HG03039 (cell line): ENCODE measurements around the gene DPP6.

Source experiments
- ATAC-seq: cut with Tn5 transposase; IDR thresholded peaks from one replicate; pipeline ENCODE4 v1.9.1; 2021; ENCODE audit warnings: mild to moderate bottlenecking, moderate library complexity; ENCODE audit not compliant: unreplicated experiment

DPP6 gene

GRCh38 chr7:154844955-154845354 is 792.8 kb downstream of the DPP6 start:
- ATAC-seq = no peak

GRCh38 chr7:154848464-154848863 is 796.3 kb downstream of the DPP6 start:
- no peak for ATAC-seq

GRCh38 chr7:154852205-154852604 is 800.0 kb downstream of the DPP6 start:
- no peak for ATAC-seq

- ATAC-seq = no peak
These were observed 801.0 kb downstream of the DPP6 start for GRCh38 chr7:154853063-154853726.

GRCh38 chr7:154853727-154854095 is 801.5 kb downstream of the DPP6 start:
- ATAC-seq = no peak

- no peak for ATAC-seq
These were observed 802.6 kb downstream of the DPP6 start for GRCh38 chr7:154854836-154855235.

- no peak for ATAC-seq
These were observed 803.2 kb downstream of the DPP6 start for GRCh38 chr7:154855366-154855765.

- ATAC-seq = no peak
These were observed 804.5 kb downstream of the DPP6 start for GRCh38 chr7:154856733-154857132.

GRCh38 chr7:154857240-154857639 is 805.0 kb downstream of the DPP6 start:
- no peak for ATAC-seq

GRCh38 chr7:154857728-154858681 is 805.8 kb downstream of the DPP6 start:
- no peak for ATAC-seq

GRCh38 chr7:154858836-154859537 is 806.8 kb downstream of the DPP6 start:
- ATAC-seq = no peak

GRCh38 chr7:154859747-154860620 is 807.8 kb downstream of the DPP6 start:
- no peak for ATAC-seq

- ATAC-seq = no peak
These were observed 808.6 kb downstream of the DPP6 start for GRCh38 chr7:154860621-154861375.

- no peak for ATAC-seq
These were observed 809.4 kb downstream of the DPP6 start for GRCh38 chr7:154861589-154861988.

- ATAC-seq = no peak
These were observed 810.1 kb downstream of the DPP6 start for GRCh38 chr7:154862153-154862791.

- no peak for ATAC-seq
These were observed 811.7 kb downstream of the DPP6 start for GRCh38 chr7:154863766-154864522.

- no peak for ATAC-seq
These were observed 812.3 kb downstream of the DPP6 start for GRCh38 chr7:154864523-154864891.

- no peak for ATAC-seq
These were observed 813.9 kb downstream of the DPP6 start for GRCh38 chr7:154865984-154866685.
